ENCODE data around the gene IER5L.
"Not testable (repeated sequence)": the region's sequence is repeated elsewhere in the genome, so short reads cannot be mapped to it uniquely, and the experiment has no call there.

Gene IER5L

DNA sequence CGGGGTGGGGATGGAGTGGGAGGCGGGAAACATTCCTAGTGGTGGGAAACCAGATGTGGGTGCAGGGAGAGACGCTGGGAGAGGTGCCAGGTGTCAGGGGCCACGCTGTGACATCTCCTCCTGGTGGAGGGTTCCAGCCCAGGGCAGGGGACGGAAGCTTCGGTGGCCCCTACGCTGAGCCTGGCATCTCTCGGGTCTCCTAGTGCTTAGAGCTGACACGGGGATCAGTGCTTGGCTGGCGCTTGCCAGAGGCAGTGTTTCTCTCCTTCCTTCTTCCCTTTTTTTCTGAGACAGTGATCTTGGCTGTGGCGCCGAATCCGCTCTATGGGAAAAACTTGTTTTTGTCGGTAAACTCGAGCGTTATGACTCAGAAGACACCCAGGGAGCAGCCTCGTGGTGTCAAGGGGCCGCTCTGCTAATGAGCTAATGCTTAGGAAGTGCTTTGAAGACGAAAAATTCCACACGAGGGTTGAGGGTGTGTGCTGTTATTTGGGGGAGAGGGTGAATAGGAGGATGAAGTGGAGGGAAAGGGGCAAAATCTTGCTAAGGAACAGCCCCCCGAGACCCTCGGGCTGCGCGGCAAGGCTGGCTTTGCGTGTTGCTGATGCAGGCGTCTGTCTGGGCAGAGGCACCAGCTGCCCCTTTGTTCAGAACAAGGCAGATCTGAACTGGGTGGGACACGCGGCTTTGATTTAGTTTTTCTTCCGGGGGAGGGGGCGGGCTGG is 20.4 kb upstream of the IER5L start:
- DNase-seq, result no peak
- H3K27ac Mint-ChIP-seq, result no peak overlapping the region
- H3K27me3 Mint-ChIP-seq (ENCODE audit: low read depth, poor library complexity), result peaks cover 17% of the 10 kb centered on the region
- no peaks in the 10 kb centered on the region for H3K36me3 Mint-ChIP-seq (ENCODE audit: low read depth)
- peaks cover 35% of the 10 kb centered on the region for H3K4me1 Mint-ChIP-seq
- peaks cover 10% of the 10 kb centered on the region for H3K9me3 Mint-ChIP-seq
- TF ChIP-seq, protein P1, sequence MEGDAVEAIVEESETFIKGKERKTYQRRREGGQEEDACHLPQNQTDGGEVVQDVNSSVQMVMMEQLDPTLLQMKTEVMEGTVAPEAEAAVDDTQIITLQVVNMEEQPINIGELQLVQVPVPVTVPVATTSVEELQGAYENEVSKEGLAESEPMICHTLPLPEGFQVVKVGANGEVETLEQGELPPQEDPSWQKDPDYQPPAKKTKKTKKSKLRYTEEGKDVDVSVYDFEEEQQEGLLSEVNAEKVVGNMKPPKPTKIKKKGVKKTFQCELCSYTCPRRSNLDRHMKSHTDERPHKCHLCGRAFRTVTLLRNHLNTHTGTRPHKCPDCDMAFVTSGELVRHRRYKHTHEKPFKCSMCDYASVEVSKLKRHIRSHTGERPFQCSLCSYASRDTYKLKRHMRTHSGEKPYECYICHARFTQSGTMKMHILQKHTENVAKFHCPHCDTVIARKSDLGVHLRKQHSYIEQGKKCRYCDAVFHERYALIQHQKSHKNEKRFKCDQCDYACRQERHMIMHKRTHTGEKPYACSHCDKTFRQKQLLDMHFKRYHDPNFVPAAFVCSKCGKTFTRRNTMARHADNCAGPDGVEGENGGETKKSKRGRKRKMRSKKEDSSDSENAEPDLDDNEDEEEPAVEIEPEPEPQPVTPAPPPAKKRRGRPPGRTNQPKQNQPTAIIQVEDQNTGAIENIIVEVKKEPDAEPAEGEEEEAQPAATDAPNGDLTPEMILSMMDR (IDR thresholded peaks at IDR 0.05), result no peak
- no peak overlapping the region for H3K4me3 Mint-ChIP-seq

DNA sequence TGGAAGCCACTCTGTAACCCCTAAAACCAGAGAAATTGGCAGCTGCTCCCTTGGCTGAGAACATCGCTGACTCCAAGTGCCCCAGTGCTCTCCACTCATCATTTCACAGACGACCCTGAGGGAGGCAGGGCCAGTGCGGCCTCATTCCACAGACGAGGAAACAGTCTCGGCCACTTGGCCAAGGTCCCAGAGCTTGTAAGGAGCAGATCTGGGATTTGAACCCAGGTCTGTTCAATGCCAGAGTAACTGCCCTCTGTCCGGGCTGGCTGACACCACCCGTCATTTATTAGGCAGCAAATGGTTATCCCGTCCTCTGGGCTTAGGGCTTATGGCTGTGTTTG is 19.9 kb upstream of the IER5L start:
- Mint-ChIP-seq H3K4me3 (no peak overlapping the region), H3K27ac (no peak overlapping the region), H3K4me1 (peaks cover 34% of the 10 kb centered on the region), H3K27me3 (ENCODE audit: low read depth, poor library complexity) (peaks cover 18% of the 10 kb centered on the region), H3K36me3 (ENCODE audit: low read depth) (no peaks in the 10 kb centered on the region), H3K9me3 (peaks cover 15% of the 10 kb centered on the region)
- DNase-seq, result no peak
- TF ChIP-seq, protein P1 (IDR thresholded peaks at IDR 0.05), result no peak

DNA sequence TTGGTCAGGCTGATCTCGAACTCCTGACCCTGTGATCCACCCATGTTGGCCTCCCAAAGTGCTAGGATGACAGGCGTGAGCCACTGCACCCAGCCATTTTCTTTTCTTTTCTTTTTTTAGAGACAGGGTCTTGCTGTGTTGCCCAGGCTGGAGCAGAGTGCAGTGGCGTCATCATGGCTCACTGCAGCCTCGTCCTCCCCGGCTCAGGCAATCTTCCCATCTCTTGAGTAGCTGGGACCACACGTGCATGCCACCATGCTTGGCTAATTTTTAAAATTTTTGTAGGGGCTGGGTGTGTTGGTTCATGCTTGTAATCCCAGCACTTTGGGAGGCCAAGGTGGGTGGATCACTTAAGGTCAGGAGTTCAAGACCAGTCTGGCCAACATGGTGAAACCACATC is 19.0 kb upstream of the IER5L start:
- not testable (repeated sequence) for DNase-seq; H3K27ac Mint-ChIP-seq; H3K4me3 Mint-ChIP-seq; H3K36me3 Mint-ChIP-seq (ENCODE audit: low read depth)
- Mint-ChIP-seq H3K4me1 (peaks cover 34% of the 10 kb centered on the region), H3K27me3 (ENCODE audit: low read depth, poor library complexity) (peaks cover 18% of the 10 kb centered on the region), H3K9me3 (peaks cover 24% of the 10 kb centered on the region)

DNA sequence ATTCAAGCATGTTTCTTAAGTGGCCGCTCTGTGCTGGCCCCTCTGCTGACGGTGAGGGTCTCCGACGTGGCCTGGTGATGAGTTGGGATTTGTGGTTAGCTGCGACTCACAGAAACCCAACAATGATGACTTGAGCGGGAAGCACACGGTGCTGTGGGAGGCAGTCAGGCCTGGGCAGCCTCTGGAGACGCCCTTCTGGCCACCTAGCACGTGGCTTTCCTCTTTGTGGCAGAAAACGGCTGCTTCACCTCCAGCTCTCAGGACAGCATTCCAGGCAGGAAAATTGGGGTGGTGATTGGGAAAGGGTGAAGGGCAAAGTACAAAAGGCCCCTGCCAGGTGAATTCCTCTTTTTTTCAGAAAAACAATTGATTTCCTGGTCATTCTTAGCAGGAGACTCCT is 17.5 kb upstream of the IER5L start:
- Mint-ChIP-seq H3K27me3 (ENCODE audit: low read depth, poor library complexity) (peaks cover 21% of the 10 kb centered on the region), H3K36me3 (ENCODE audit: low read depth) (peaks cover 8% of the 10 kb centered on the region), H3K27ac (no peak overlapping the region), H3K9me3 (peaks cover 37% of the 10 kb centered on the region), H3K4me3 (no peak overlapping the region), H3K4me1 (peaks cover 29% of the 10 kb centered on the region)
- DNase-seq, result no peak
- TF ChIP-seq, protein P1 (IDR thresholded peaks at IDR 0.05), result no peak

DNA sequence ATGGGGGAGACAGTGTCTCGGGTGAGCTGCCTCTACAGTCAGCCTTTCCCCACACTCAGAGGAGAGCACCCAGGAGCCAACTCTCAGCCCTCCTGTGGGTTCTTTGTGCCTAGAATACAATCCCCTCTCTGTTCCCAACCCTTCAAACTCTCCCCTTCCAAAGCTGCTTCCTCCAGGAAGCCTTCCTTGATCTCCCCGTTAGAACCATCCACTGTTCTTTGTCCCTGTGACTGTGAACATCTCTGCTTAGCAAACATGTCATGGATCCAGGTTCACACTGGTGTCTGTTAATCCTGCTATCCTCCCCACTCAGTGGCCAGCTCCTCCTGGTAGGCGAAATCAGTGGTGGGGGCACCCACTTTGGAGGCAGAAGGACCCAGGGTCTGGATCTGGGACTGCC is 16.2 kb upstream of the IER5L start:
- Mint-ChIP-seq H3K36me3 (ENCODE audit: low read depth) (peaks cover 8% of the 10 kb centered on the region), H3K4me1 (peaks cover 28% of the 10 kb centered on the region), H3K9me3 (peaks cover 35% of the 10 kb centered on the region), H3K27me3 (ENCODE audit: low read depth, poor library complexity) (peaks cover 21% of the 10 kb centered on the region), H3K4me3 (no peak overlapping the region), H3K27ac (no peak overlapping the region)
- no peak for DNase-seq
- TF ChIP-seq, protein P1 (IDR thresholded peaks at IDR 0.05), result no peak

DNA sequence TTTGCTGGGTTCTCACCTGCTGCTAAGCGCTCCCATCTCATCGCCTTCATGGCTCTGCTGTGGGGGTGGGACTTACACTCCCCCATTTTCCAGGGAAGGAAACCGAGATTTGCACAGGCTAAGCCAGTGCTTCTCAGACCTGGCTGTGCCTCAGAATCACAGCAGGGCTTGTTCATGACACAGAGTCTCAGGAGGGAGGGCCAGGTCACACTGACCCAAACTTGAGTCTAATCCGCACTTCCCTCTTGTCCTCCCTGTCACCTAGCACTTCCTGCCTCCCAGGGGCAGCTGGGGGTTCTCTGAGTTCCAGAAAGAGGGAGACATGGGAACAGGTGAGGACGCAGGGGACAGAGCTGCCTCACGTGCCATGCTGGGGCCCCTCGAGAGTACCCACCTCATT is 15.6 kb upstream of the IER5L start:
- Mint-ChIP-seq H3K4me1 (peaks cover 22% of the 10 kb centered on the region), H3K27ac (no peak overlapping the region), H3K4me3 (no peak overlapping the region), H3K36me3 (ENCODE audit: low read depth) (peaks cover 8% of the 10 kb centered on the region), H3K27me3 (ENCODE audit: low read depth, poor library complexity) (peaks cover 24% of the 10 kb centered on the region), H3K9me3 (peaks cover 32% of the 10 kb centered on the region)
- TF ChIP-seq, protein P1 (IDR thresholded peaks at IDR 0.05), result no peak
- DNase-seq, result no peak
